HG03103 (cell line): ENCODE data around the gene SDK1.

ENCODE experiments used
- ATAC-seq: cut with Tn5 transposase; IDR thresholded peaks from one replicate; pipeline ENCODE4 v1.9.1; 2021; ENCODE audit warnings: low read depth; ENCODE audit not compliant: unreplicated experiment

SDK1 gene

GRCh38 chr7:3757059-3757458 lies 456.0 kb downstream of the SDK1 start:
- ATAC-seq, result no peak

- no peak for ATAC-seq
Observed at GRCh38 chr7:3760651-3761050, 459.6 kb downstream of the SDK1 start.

GRCh38 chr7:3762146-3762831 lies 461.2 kb downstream of the SDK1 start:
- no peak for ATAC-seq

GRCh38 chr7:3767917-3768777 lies 467.1 kb downstream of the SDK1 start:
- ATAC-seq, result no peak

- ATAC-seq, result no peak
Observed at GRCh38 chr7:3771906-3772305, 470.9 kb downstream of the SDK1 start.

GRCh38 chr7:3778345-3778744 lies 477.3 kb downstream of the SDK1 start:
- no peak for ATAC-seq

- no peak for ATAC-seq
Observed at GRCh38 chr7:3780016-3780415, 479.0 kb downstream of the SDK1 start.

GRCh38 chr7:3780525-3780924 lies 479.5 kb downstream of the SDK1 start:
- ATAC-seq, result no peak

GRCh38 chr7:3781607-3782006 lies 480.6 kb downstream of the SDK1 start:
- no peak for ATAC-seq

GRCh38 chr7:3787717-3788264 lies 486.7 kb downstream of the SDK1 start:
- ATAC-seq, result no peak

GRCh38 chr7:3790803-3791202 lies 489.8 kb downstream of the SDK1 start:
- no peak for ATAC-seq

- ATAC-seq, result no peak
Observed at GRCh38 chr7:3791327-3791726, 490.3 kb downstream of the SDK1 start.

- no peak for ATAC-seq
Observed at GRCh38 chr7:3795141-3795540, 494.1 kb downstream of the SDK1 start.

- no peak for ATAC-seq
Observed at GRCh38 chr7:3795781-3796180, 494.7 kb downstream of the SDK1 start.

GRCh38 chr7:3805151-3805550 lies 504.1 kb downstream of the SDK1 start:
- ATAC-seq, result no peak

GRCh38 chr7:3806516-3806915 lies 505.5 kb downstream of the SDK1 start:
- no peak for ATAC-seq

- no peak for ATAC-seq
Observed at GRCh38 chr7:3807824-3808223, 506.8 kb downstream of the SDK1 start.

GRCh38 chr7:3821488-3821887 lies 520.4 kb downstream of the SDK1 start:
- ATAC-seq, result no peak

GRCh38 chr7:3825491-3825890 lies 524.4 kb downstream of the SDK1 start:
- no peak for ATAC-seq

GRCh38 chr7:3832199-3832598 lies 531.1 kb downstream of the SDK1 start:
- ATAC-seq, result no peak

GRCh38 chr7:3835109-3835508 lies 534.1 kb downstream of the SDK1 start:
- no peak for ATAC-seq

GRCh38 chr7:3836855-3837254 lies 535.8 kb downstream of the SDK1 start:
- no peak for ATAC-seq
